ENCODE results near the gene DKK3.

- TF ChIP-seq CTCF (IDR thresholded peaks at IDR 0.05; ENCODE audit: borderline replicate concordance, extremely low read depth, low read length, poor library complexity, severe bottlenecking), result no peak
- TF ChIP-seq EZH2 (IDR thresholded peaks at IDR 0.05; ENCODE audit: borderline replicate concordance, low read depth, low read length, severe bottlenecking), result no peak
These were observed 95.0 kb downstream of the DKK3 start for GRCh38 chr11:11913395-11913794.
